Spinal cord (tissue), 10 donors: Measurements from ENCODE around the gene ST3GAL6. TPM values are rescaled to one million over a fixed set of nuclear protein-coding genes. Genes with fewer than 3 reads are reported as not detected.

Experiments used
- DNase-seq, 6 donors: peaks; one replicate each; pipeline versions ENCODE4 v3.0.0 to v3.0.0-alpha.2; 2013 to 2015; ENCODE audit warnings: low spot score in 6 of 6, low read depth in 4 of 6
- H3K27ac ChIP-seq: one replicate; pipeline ENCODE4 v1.5.1; 2013; ENCODE audit warnings: low read depth, low read length, control low read depth
- H3K27me3 ChIP-seq: one replicate; pipeline ENCODE4 v1.6.1; 2013; ENCODE audit warnings: low read length; ENCODE audit not compliant: control insufficient read depth, insufficient read depth
- H3K36me3 ChIP-seq: one replicate; pipeline ENCODE4 v1.6.1; 2013; ENCODE audit warnings: low read length; ENCODE audit not compliant: control insufficient read depth, insufficient read depth
- H3K4me1 ChIP-seq: one replicate; pipeline ENCODE4 v1.6.1; 2013; ENCODE audit warnings: low read length; ENCODE audit not compliant: control insufficient read depth, insufficient read depth
- H3K4me3 ChIP-seq: one replicate; pipeline ENCODE4 v1.5.1; 2013; ENCODE audit warnings: low read depth, low read length, control low read depth
- H3K9me3 ChIP-seq: one replicate; pipeline ENCODE4 v1.6.1; 2013; ENCODE audit warnings: low read length; ENCODE audit not compliant: control insufficient read depth, insufficient read depth
- WGBS: methylation state at CpG from one replicate; pipeline ENCODE4 v1.1.5; 2013; ENCODE audit warnings: missing lambda C conversion rate; ENCODE audit not compliant: insufficient coverage; 5-methylcytosine and 5-hydroxymethylcytosine counted together
- long read RNA-seq, 4 donors: transcript quantifications; one replicate each; lab custom pipeline, GENCODE V29; 2026
- polyA plus RNA-seq, 2 donors: library from polyadenylated mRNA; unstranded; fragments of 120-200 nt; gene quantifications; one replicate each; pipeline ENCODE4 v1.2.1, GENCODE V29; 2013; ENCODE audit not compliant: insufficient read length in 2 of 2
- total RNA-seq, 2 donors: library from RNA; depleted of rRNA in 1 of 2; stranded (reverse); fragments of 120-200 nt in 1 of 2; fragments of >200 nt in 1 of 2; gene quantifications; one replicate each; pipeline versions ENCODE4 v1.2.3 to v1.2.4, GENCODE V29; 2013 to 2014
- donor health status: healthy.

ST3GAL6 gene
- total RNA-seq (10 to 100 TPM; 14.2 to 24.2 TPM), polyA plus RNA-seq (10 to 100 TPM; 21.8 to 22.2 TPM)
- long read RNA-seq, donor 1, partial matches to known transcripts, result 87 of 93 reads
- long read RNA-seq, donor 1, other reads (novel, unspliced or antisense), result 0 of 93 reads
- long read RNA-seq, donor 2, result 0 reads
- long read RNA-seq, donor 3, partial matches to known transcripts, result 0 of 1 reads
- long read RNA-seq, donor 3, other reads (novel, unspliced or antisense), result 0 of 1 reads
- long read RNA-seq, donor 4, partial matches to known transcripts, result 31 of 33 reads
- long read RNA-seq, donor 4, other reads (novel, unspliced or antisense), result 0 of 33 reads

- Histone ChIP-seq H3K27ac (no peak within 1 kb of the TSS), H3K36me3 (no peaks in the 10 kb centered on the region), H3K27me3 (no peaks in the 10 kb centered on the region), H3K4me1 (no peaks in the 10 kb centered on the region), H3K4me3 (no peak within 1 kb of the TSS), H3K9me3 (no peaks in the 10 kb centered on the region)
- no peak for DNase-seq
- WGBS, result 88% methylated on average over 1 of the region's 1 CpG
Observed at GRCh38 chr3:98763076-98763475, at the start of gene ST3GAL6. TSS of gene ST3GAL6 (plus strand) at chr3:98763340. CDS start at chr3:98768441, 5,101 bp downstream.

- H3K36me3 ChIP-seq, result no peaks in the 10 kb centered on the region
- H3K27me3 ChIP-seq, result no peaks in the 10 kb centered on the region
- DNase-seq, result no peak
- H3K4me3 ChIP-seq, result no peak overlapping the region
- H3K4me1 ChIP-seq, result no peaks in the 10 kb centered on the region
- H3K9me3 ChIP-seq, result no peaks in the 10 kb centered on the region
- WGBS, result 55% methylated on average over 2 of the region's 3 CpGs
- H3K27ac ChIP-seq, result no peak overlapping the region
Observed at GRCh38 chr3:98713984-98714383, 49.2 kb upstream of the ST3GAL6 start.

- Histone ChIP-seq H3K4me1 (no peaks in the 10 kb centered on the region), H3K36me3 (no peaks in the 10 kb centered on the region), H3K27me3 (no peaks in the 10 kb centered on the region), H3K9me3 (no peaks in the 10 kb centered on the region), H3K4me3 (no peak overlapping the region), H3K27ac (no peak overlapping the region)
- WGBS, result no CpG with 5 or more reads among the region's 2 CpGs
- DNase-seq, result no peak
Observed at GRCh38 chr3:98717584-98717983, 45.6 kb upstream of the ST3GAL6 start.

GRCh38 chr3:98718730-98719129 lies 44.4 kb upstream of the ST3GAL6 start:
- H3K27me3 ChIP-seq, result no peaks in the 10 kb centered on the region
- H3K36me3 ChIP-seq, result no peaks in the 10 kb centered on the region
- no peak overlapping the region for H3K4me3 ChIP-seq
- no peak overlapping the region for H3K27ac ChIP-seq
- WGBS, result no CpG with 5 or more reads among the region's 1 CpG
- H3K4me1 ChIP-seq, result no peaks in the 10 kb centered on the region
- no peak for DNase-seq
- no peaks in the 10 kb centered on the region for H3K9me3 ChIP-seq

- Histone ChIP-seq H3K4me3 (no peak overlapping the region), H3K36me3 (no peaks in the 10 kb centered on the region), H3K27ac (no peak overlapping the region), H3K27me3 (no peaks in the 10 kb centered on the region), H3K9me3 (no peaks in the 10 kb centered on the region), H3K4me1 (no peaks in the 10 kb centered on the region)
- no CpG with 5 or more reads among the region's 1 CpG for WGBS
- no peak for DNase-seq
Observed at GRCh38 chr3:98721776-98722175, 41.4 kb upstream of the ST3GAL6 start.

- H3K27me3 ChIP-seq, result no peaks in the 10 kb centered on the region
- H3K36me3 ChIP-seq, result no peaks in the 10 kb centered on the region
- no CpG with 5 or more reads among the region's 4 CpGs for WGBS
- no peak for DNase-seq
- no peaks in the 10 kb centered on the region for H3K4me1 ChIP-seq
- no peaks in the 10 kb centered on the region for H3K9me3 ChIP-seq
- H3K4me3 ChIP-seq, result no peak overlapping the region
- H3K27ac ChIP-seq, result no peak overlapping the region
Observed at GRCh38 chr3:98722389-98722788, 40.8 kb upstream of the ST3GAL6 start.

- WGBS, result no CpG with 5 or more reads among the region's 2 CpGs
- no peaks in the 10 kb centered on the region for H3K9me3 ChIP-seq
- no peak overlapping the region for H3K27ac ChIP-seq
Observed at GRCh38 chr3:98725352-98725751, 37.8 kb upstream of the ST3GAL6 start.

GRCh38 chr3:98726084-98726483 lies 37.1 kb upstream of the ST3GAL6 start:
- peaks cover 1% of the 10 kb centered on the region for H3K4me1 ChIP-seq
- no peaks in the 10 kb centered on the region for H3K9me3 ChIP-seq
- DNase-seq, result peak in 1 of 6 donors; percentile 61
- no peak overlapping the region for H3K4me3 ChIP-seq
- H3K36me3 ChIP-seq, result no peaks in the 10 kb centered on the region
- WGBS, result no CpG with 5 or more reads among the region's 1 CpG
- H3K27me3 ChIP-seq, result no peaks in the 10 kb centered on the region
- no peak overlapping the region for H3K27ac ChIP-seq

More at GRCh38 chr3:98725352-98725751, 37.8 kb upstream of the ST3GAL6 start:
- Histone ChIP-seq H3K27me3 (no peaks in the 10 kb centered on the region), H3K36me3 (no peaks in the 10 kb centered on the region), H3K4me1 (no peaks in the 10 kb centered on the region), H3K4me3 (no peak overlapping the region)
- no peak for DNase-seq

- Histone ChIP-seq H3K4me1 (peaks cover 7% of the 10 kb centered on the region), H3K9me3 (no peaks in the 10 kb centered on the region), H3K4me3 (no peak overlapping the region), H3K36me3 (no peaks in the 10 kb centered on the region), H3K27ac (no peak overlapping the region), H3K27me3 (no peaks in the 10 kb centered on the region)
- no peak for DNase-seq
- no CpG with 5 or more reads among the region's 3 CpGs for WGBS
Observed at GRCh38 chr3:98727638-98728037, 35.5 kb upstream of the ST3GAL6 start.

GRCh38 chr3:98728672-98729071 lies 34.5 kb upstream of the ST3GAL6 start:
- WGBS, result no CpG with 5 or more reads among the region's 2 CpGs
- Histone ChIP-seq H3K4me3 (no peak overlapping the region), H3K9me3 (no peaks in the 10 kb centered on the region), H3K36me3 (no peaks in the 10 kb centered on the region), H3K27me3 (no peaks in the 10 kb centered on the region), H3K4me1 (peaks cover 7% of the 10 kb centered on the region), H3K27ac (no peak overlapping the region)
- no peak for DNase-seq
